IPS-NIHi7 (cell line): ENCODE data around the gene FOXG1.
A peak's percentile ranks its signal among the peaks of the same experiment; 100 is the strongest.

Experiments
- DNase-seq: peaks from one replicate; pipeline ENCODE4 v3.0.0; 2012; ENCODE audit warnings: mixed read lengths; ENCODE audit errors: extremely low spot score

FOXG1 gene

GRCh38 chr14:28776482-28777266, 10.1 kb downstream of the FOXG1 start:
- no peak for DNase-seq

DNA sequence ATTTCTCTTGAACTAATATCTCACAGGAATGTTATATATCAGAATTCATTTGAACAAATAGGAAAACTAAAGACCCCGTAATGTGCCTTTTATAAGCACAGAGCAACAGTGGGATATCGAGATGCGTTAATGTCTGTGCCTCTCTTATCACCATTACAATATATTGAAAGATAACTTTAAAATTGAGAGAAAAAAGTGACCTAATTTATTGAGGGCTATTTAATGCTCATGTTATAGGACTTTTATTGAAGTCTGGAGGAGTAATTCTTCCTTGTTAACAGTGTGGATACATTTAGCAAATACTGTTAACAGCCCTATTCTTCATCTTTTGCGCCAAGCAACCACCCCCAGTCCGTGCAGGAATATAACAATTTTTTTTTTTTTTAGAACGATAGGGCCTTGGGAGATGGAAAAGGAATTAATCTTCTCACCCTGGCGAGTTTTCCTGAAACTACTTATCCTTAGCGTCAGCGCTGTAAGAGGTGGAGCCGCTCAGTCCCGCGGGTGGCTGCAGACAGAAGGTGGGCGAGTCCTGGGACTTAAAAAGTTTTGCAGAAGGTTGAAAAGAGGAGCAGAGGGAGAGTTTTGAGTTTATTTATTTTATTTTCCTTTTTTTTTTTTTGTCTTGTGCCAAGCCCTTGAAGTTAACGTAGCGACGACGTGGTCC, 11.0 kb downstream of the FOXG1 start:
- DNase-seq = no peak

- no peak for DNase-seq
These were observed 11.8 kb downstream of the FOXG1 start for GRCh38 chr14:28778138-28779117.

DNA sequence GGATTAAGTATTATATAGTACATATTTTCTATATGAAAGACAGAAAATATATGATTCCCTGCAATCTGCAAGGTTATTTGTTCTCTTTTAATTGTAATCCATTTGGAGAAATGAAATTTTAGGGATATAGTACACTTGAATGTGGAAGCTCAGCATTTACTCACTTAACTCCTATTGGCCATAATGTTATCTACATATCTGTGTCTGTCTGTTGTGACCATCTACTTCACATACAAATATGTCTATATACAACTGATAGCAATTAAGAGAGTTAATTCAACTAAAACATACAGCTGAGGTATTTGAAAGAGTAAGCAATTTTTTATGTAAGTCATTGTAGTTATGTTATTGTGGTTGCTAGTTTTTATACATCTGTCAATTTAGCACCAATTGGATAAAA, 12.9 kb downstream of the FOXG1 start:
- no peak for DNase-seq

DNA sequence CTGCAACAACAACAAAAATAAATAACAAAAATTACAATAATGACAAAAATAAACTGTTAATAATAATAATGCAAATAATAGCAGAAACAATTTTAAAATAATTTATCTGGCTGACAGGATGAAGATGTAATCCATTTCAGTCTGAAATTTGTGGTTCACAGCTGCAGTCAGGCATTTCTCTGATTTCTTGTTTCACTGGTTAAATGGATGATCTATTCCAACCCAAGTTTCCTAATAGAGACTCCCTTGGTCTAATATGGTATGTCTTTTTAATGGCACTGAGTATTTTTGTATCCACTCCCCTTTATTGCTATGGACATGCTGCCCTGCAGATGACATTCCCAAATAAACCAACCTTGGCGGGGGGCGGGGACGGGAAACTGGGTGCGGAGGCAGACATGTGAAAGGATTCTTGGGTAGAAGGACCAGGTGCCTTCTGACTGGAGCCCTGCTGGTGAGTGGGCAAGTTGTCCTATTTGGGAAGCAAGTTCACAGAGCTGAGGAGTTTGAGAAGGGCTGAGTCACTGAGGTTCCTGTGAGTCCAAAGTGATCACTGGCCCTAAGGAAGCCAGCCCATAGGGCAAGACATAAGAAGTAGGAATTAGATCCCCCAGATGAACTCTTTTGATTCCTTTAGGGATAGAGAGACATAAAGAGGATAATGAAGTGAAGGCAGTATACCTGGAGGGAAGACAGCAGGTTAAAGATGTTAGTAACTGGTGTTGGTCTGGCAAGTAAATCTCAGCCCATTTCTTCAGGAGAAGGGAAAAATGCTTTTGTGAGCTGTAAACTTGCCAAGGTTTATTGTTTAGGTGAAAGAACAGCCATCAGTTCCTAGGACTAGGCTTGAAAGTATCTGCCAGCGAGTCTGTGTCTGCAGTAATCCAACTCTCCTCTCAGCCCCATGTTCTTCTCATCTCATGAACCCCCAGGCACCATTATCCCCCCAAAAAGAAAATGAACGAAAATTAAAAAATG, 14.5 kb downstream of the FOXG1 start:
- peak; percentile 43 for DNase-seq

- no peak for DNase-seq
These were observed 15.7 kb downstream of the FOXG1 start for GRCh38 chr14:28782301-28782700.

DNA sequence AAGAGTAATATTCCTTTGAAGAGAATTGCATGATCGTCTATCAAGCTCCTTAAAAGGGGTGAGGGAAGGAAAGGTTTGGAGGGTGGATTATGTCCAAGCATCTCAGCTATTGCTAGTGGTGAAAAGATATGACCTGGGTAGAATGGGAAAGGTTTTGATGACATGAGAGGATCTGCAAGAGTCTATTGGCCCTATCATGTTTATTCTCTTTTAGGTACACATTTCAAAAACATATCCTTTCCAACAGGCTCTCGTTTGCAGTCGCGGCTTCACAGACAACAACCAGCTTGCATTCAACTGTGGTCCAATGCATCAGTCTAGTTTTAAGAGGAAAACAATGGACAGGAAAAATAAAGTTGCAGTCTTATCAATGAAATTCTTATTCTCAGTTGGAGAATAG, 17.1 kb downstream of the FOXG1 start:
- DNase-seq = no peak

GRCh38 chr14:28784096-28785048, 17.8 kb downstream of the FOXG1 start:
- no peak for DNase-seq

- peak; percentile 68 for DNase-seq
These were observed 18.7 kb downstream of the FOXG1 start for GRCh38 chr14:28785096-28785952.

GRCh38 chr14:28807518-28807917, 40.9 kb downstream of the FOXG1 start:
- no peak for DNase-seq

GRCh38 chr14:28813810-28814209, 47.2 kb downstream of the FOXG1 start:
- no peak for DNase-seq
